ENCODE results near the gene HILPDA.
"Not testable (repeated sequence)": the region's sequence is repeated elsewhere in the genome, so short reads cannot be mapped to it uniquely, and the experiment has no call there.

HILPDA gene

DNA sequence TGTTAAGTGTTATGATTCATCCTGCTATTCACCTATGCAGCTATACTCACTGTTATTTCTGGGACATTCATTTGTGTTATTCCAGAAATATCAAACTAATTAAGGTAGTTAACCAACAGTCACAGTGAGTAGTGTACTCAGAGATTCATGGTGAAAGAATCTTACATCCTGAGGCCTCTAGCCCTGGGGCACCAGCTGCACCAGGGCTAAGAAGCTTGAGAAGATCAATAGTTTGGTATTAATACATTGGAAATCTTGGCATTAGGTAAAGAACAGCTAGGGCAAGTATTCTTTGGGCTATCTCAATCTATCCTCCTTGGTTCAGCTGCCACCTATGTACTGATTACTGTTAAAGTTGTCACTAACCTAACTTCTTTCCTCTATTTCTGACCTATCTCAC, 11.2 kb downstream of the HILPDA start:
- not testable (repeated sequence) for DNase-seq

DNA sequence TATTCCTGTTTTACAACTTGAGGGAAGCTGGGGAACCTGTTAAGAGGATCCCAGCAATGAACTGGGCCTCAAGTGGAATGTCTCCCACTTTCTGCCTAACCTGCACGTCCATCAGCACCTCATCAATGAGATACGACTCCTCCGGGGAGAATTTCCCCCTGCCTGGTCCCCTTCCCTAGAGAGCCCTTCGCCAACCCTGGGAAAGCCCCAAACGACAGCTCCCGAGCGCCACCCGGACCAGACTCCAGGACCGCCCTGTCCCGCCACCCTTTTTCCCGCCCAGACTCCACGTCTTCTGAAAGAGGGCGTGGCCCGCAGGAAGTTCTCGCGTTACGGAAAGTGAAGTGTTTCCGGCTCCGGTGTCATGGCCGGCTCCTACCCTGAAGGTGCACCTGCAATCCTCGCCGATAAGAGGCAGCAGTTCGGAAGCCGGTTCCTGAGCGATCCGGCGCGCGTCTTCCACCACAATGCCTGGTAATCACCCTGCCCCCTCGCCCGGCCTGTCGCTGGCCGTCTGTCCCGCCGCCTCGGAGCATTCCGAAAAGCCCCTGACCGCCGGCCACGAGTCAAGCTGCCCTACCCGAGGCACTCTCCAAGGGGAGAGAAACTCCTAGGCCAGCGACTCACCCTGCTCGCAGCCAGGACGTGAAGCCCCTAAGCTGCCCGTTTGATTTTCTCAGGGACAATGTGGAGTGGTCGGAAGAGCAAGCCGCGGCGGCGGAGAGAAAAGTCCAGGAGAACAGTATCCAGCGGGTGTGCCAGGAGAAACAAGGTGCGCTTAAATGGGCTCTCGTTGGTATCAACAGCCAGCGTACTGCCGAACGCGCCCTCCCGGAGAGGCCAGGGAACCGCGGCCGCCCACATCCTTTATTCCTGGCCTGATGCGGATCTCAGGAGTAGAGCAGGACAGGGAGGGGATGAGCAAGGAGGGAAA, 21.0 kb downstream of the HILPDA start, which contains the start of gene METTL2B:
TSS of gene METTL2B (plus strand) at position 347 of the 934 bp plus-strand sequence. CDS start at position 365, 18 bp downstream.
- DNase-seq: peak; percentile 95

DNA sequence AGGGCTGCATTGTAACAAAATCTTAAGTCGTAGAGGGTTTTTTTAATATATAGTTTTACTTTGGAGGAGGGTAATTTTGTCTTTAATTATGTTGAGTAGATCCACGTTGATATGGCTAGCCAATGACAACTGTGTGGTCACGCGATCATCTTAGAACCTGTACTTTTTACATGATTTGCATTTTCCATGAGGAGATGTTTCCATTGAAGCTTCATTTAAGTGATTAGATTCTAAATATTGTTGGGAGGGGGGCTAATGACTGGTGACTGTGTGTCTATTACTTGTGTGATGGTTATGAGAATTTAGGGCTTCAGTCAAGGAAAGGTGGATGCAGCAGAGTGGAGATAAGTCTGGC, 21.6 kb downstream of the HILPDA start:
- DNase-seq: not testable (repeated sequence)

DNA sequence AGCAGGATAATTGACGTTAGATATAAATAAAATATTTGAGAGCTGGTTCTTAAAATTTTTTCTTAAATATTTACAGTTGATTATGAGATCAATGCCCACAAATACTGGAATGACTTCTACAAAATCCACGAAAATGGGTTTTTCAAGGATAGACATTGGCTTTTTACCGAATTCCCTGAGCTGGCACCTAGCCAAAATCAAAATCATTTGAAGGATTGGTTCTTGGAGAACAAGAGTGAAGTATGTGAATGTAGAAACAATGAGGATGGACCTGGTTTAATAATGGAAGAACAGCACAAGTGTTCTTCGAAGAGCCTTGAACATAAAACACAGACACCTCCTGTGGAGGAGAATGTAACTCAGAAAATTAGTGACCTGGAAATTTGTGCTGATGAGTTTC, 23.4 kb downstream of the HILPDA start:
- not testable (repeated sequence) for DNase-seq

DNA sequence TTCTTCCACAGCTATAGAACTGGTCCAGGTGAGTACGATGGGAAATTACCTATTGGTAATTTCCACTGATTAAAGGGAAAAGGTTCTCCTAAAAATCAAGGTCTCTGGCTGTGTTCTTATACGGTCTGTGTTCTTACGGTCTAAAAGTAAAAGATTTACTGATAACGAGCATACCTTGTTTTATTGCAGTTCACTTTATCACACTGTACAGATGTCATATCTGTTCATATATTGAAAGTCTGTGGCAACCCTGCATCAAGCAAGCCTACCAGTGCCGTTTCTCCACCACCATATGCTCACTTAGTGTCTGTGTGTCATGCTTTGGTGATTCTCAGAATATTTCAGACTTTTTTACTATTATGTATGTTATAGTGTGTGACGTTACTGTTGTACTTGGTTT, 32.5 kb downstream of the HILPDA start:
- DNase-seq: not testable (repeated sequence)

DNA sequence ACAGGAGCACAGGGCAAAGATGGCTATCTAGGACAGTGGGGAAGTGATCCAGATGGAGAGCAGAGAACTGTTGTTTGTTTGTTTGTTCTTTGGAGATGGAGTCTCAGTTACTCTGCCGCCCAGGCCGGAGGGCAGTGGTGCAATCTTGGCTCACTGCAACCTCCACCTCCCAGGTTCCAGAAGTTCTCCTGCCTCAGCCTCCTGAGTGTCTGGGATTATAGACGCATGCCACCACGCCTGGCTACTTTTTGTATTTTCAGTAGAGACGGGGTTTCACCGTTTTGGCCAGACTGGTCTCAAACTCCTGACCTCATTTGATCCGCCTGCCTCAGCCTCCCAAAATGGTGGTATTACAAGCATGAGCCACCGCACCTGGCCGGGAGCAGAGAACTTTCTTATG, 41.7 kb downstream of the HILPDA start:
- DNase-seq: no peak

DNA sequence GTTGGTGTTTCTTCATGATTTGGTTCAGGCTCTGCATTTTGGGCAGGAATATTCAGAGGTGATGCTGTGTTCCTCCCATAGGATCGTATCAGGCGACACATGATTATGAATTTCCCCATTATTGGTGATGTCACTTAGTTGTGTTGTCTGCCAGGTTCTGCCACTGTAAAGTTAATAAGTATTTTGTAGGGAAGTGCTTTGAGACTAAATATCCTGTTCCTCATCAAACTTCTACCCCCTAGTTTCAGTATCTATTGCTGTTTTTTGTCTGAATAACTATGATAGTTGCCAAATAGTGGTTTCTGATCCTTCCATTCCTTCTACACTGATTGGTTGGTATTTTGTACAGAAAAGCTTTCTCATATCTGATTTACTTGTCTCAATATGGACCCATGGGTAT, 49.7 kb downstream of the HILPDA start:
- DNase-seq: not testable (repeated sequence)

DNA sequence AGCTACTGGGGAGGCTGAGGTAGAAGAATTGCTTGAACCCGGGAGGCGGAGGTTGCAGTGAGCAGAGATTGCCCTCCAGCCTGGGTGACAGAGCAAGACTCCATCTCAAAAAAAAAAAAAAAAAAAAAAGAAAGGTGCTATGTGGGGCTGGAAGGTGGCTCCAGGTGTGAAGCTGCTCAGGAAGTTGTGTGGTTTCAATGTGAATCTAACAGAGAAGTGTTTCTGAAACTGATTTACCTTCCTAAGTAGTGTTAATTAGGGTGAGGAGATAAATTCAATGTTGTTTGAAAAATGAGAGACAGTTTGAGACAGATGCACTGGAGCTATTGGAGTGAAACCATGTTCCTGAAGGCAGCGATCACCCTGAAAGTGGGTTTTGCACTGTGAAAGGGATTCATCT, 51.1 kb downstream of the HILPDA start:
- DNase-seq: not testable (repeated sequence)

DNA sequence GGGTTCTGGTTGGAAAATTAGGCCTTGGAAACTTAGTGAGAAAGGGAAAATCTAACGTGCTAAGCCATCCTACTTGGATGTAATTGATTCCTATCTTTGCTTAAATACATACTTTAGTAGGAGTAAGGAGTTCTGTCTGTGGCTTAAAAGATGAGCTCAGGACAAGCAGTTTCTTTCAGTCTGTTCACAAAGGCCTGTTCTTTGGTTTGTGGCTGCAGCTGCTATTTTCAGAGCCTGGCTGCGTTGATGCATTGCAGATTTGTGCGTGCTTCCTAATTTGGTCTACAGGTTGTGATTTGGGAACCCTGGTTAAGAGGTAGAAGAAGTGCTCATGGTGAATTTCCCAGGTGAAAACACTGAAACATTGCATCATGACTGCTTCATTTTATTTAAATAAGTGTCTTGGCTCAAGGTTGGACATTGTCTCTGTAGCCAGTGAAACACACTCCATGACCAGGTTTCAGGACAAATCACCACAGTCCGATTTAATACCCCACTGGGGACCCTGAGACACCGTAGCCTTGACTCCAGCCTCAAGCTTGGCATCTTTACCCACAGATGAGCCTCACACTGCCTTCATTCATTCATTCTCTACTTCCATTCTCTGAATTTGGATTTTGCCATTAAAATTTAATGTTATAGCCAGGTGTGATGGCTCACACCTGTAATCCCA, 51.8 kb downstream of the HILPDA start:
- DNase-seq: not testable (repeated sequence)

All from eye (tissue), 1 donor.